B cell (primary cell): ENCODE results near the gene PTGDR2. TPM values are rescaled to one million over a fixed set of nuclear protein-coding genes. Genes with fewer than 3 reads are reported as not detected.

Experiments used
- ATAC-seq: fragments of 200-7000 bp; cut with Tn5 transposase; one replicate; pipeline ENCODE4 v1.10.0; 2021; ENCODE audit warnings: low read depth, mild to moderate bottlenecking, moderate number of reproducible peaks, moderate library complexity
- CTCF ChIA-PET: fragments of 350-600 bp; sonication (Branson Sonifier 250); formaldehyde crosslinking; loops from one replicate; lab custom pipeline; 2021; ENCODE audit warnings: antibody characterized with exemption, inconsistent platforms; lab: Charles Lee
- POLR2A ChIA-PET: fragments of 350-600 bp; sonication (Branson Sonifier 250); formaldehyde crosslinking; loops from one replicate; lab custom pipeline; 2021; ENCODE audit warnings: antibody characterized with exemption; lab: Charles Lee
- DNase-seq: peaks from one replicate; pipeline ENCODE4 v3.0.0; 2013
- H2AFZ ChIP-seq: 2 replicates; pipeline ENCODE4 v1.6.1; 2012; ENCODE audit warnings: mild to moderate bottlenecking, low read depth, low read length; ENCODE audit not compliant: insufficient read depth, poor library complexity, severe bottlenecking
- H3K27ac ChIP-seq, 2 donors: 1 replicate in 1 of 2; 2 replicates in 1 of 2; pipeline ENCODE4 v1.5.1; 2012 to 2013; ENCODE audit warnings: low read length in 2 of 2, mild to moderate bottlenecking in 2 of 2, moderate library complexity in 1 of 2
- H3K27me3 ChIP-seq, 4 experiments: fragments of 200-600 bp in 1 of 4; sonication (generic) in 1 of 4; replicated peaks in 1 of 4; 1 replicate in 2 of 4; 2 replicates in 2 of 4; pipeline versions ENCODE4 v1.6.1 to v1.7.0; 2013 to 2016; ENCODE audit warnings: low read length in 3 of 4, mild to moderate bottlenecking in 2 of 4, mixed read lengths in 1 of 4, moderate library complexity in 1 of 4; ENCODE audit not compliant: insufficient read depth in 4 of 4, control insufficient read depth in 3 of 4; ENCODE audit errors: control extremely low read depth in 1 of 4
- H3K36me3 ChIP-seq, 2 experiments: replicated peaks in 1 of 2; 1 replicate in 1 of 2; 2 replicates in 1 of 2; pipeline versions ENCODE4 v1.6.1 to v1.7.1; 2013; ENCODE audit warnings: low read length in 1 of 2; ENCODE audit not compliant: insufficient read depth in 2 of 2, control insufficient read depth in 1 of 2; ENCODE audit errors: control extremely low read depth in 1 of 2, extremely low read depth in 1 of 2
- H3K4me1 ChIP-seq, 2 donors: fragments of 200-600 bp in 1 of 2; sonication (generic) in 1 of 2; 1 replicate in 1 of 2; 2 replicates in 1 of 2; pipeline versions ENCODE4 v1.5.1 to v1.6.1; 2013 to 2017; ENCODE audit warnings: low read length in 2 of 2; ENCODE audit not compliant: control insufficient read depth in 2 of 2, insufficient read depth in 2 of 2
- H3K4me2 ChIP-seq: replicated peaks from 2 replicates; pipeline ENCODE3; 2012; ENCODE audit warnings: mild to moderate bottlenecking, low read depth, low read length; ENCODE audit not compliant: poor library complexity, severe bottlenecking
- H3K4me3 ChIP-seq, 5 experiments: fragments of 200-600 bp in 1 of 5; sonication (generic) in 1 of 5; 1 replicate in 3 of 5; 2 replicates in 2 of 5; pipeline versions ENCODE4 v1.5.1 to v1.7.0; 2011 to 2016; ENCODE audit warnings: low read length in 4 of 5, mild to moderate bottlenecking in 4 of 5, low read depth in 2 of 5, control low read depth in 1 of 5, moderate library complexity in 1 of 5; ENCODE audit not compliant: insufficient read depth in 1 of 5; ENCODE audit errors: control extremely low read depth in 1 of 5, extremely low read depth in 1 of 5
- H3K79me2 ChIP-seq: fragments of 200-600 bp; sonication (generic); one replicate; pipeline ENCODE4 v1.6.0; 2016; ENCODE audit warnings: low read length; ENCODE audit not compliant: control insufficient read depth, insufficient read depth
- H3K9ac ChIP-seq: fragments of 200-600 bp; sonication (generic); 2 replicates; pipeline ENCODE4 v1.6.1; 2017; ENCODE audit warnings: mild to moderate bottlenecking, low read length, moderate library complexity
- H3K9me3 ChIP-seq, 3 donors: one replicate each; pipeline versions ENCODE4 v1.6.1 to v1.7.1; 2013; ENCODE audit warnings: low read length in 2 of 3; ENCODE audit not compliant: control insufficient read depth in 2 of 3, insufficient read depth in 1 of 3; ENCODE audit errors: control extremely low read depth in 1 of 3
- H4K20me1 ChIP-seq: 2 replicates; pipeline ENCODE4 v1.6.0; 2012; ENCODE audit warnings: mild to moderate bottlenecking, low read length; ENCODE audit not compliant: insufficient read depth, control insufficient read depth, poor library complexity, severe bottlenecking
- H3K27ac Mint-ChIP-seq: one replicate; pipeline ENCODE4 v1.8.0; 2021; ENCODE audit warnings: mixed read lengths
- H3K27me3 Mint-ChIP-seq: one replicate; pipeline ENCODE4 v1.8.0; 2021; ENCODE audit warnings: mixed read lengths
- H3K4me1 Mint-ChIP-seq: one replicate; pipeline ENCODE4 v1.8.0; 2021; ENCODE audit warnings: mixed read lengths
- H3K4me3 Mint-ChIP-seq: one replicate; pipeline ENCODE4 v1.8.0; 2021; ENCODE audit warnings: mixed read lengths
- H3K9me3 Mint-ChIP-seq: one replicate; pipeline ENCODE4 v1.8.0; 2022; ENCODE audit warnings: mixed read lengths; ENCODE audit not compliant: insufficient read depth
- EZH2 ChIP-seq: IDR thresholded peaks from 2 replicates; pipeline ENCODE4 v1.6.1; 2012; ENCODE audit warnings: borderline replicate concordance, low read depth, mild to moderate bottlenecking, moderate library complexity, low read length; ENCODE audit not compliant: insufficient read depth, poor library complexity, severe bottlenecking
- WGBS: methylation state at CpG from one replicate; pipeline ENCODE4 v1.1.5; 2013; ENCODE audit warnings: missing lambda C conversion rate; ENCODE audit not compliant: insufficient coverage; 5-methylcytosine and 5-hydroxymethylcytosine counted together
- intact Hi-C: fragments of 100-400 bp; cut with micrococcal nuclease; formaldehyde crosslinking; loops from one replicate; pipeline ENCODE4 v1.10.0; 2022
- polyA plus RNA-seq: library from polyadenylated mRNA; depleted of rRNA; stranded (reverse); fragments of >200 nt; gene quantifications from 2 replicates; pipeline ENCODE4 v1.2.3, GENCODE V29; 2012
- total RNA-seq, 2 donors: library from RNA; stranded (reverse); fragments of 120-200 nt in 1 of 2; gene quantifications; 1 replicate in 1 of 2; 2 replicates in 1 of 2; pipeline versions ENCODE4 v1.2.3 to v1.2.4, GENCODE V29; 2013 to 2022
- TF ChIP-seq, protein P1 (sequence below): fragments of 200-600 bp; IDR thresholded peaks from one replicate; pipeline ENCODE4 v1.8.0; 2022; ENCODE audit warnings: antibody characterized with exemption, mild to moderate bottlenecking

Gene PTGDR2
- total and polyA plus RNA-seq, 2 donors (not counting 1 experiment from before 2014, with no cell fraction given): 0.03 TPM; not detected in 1

DNA sequence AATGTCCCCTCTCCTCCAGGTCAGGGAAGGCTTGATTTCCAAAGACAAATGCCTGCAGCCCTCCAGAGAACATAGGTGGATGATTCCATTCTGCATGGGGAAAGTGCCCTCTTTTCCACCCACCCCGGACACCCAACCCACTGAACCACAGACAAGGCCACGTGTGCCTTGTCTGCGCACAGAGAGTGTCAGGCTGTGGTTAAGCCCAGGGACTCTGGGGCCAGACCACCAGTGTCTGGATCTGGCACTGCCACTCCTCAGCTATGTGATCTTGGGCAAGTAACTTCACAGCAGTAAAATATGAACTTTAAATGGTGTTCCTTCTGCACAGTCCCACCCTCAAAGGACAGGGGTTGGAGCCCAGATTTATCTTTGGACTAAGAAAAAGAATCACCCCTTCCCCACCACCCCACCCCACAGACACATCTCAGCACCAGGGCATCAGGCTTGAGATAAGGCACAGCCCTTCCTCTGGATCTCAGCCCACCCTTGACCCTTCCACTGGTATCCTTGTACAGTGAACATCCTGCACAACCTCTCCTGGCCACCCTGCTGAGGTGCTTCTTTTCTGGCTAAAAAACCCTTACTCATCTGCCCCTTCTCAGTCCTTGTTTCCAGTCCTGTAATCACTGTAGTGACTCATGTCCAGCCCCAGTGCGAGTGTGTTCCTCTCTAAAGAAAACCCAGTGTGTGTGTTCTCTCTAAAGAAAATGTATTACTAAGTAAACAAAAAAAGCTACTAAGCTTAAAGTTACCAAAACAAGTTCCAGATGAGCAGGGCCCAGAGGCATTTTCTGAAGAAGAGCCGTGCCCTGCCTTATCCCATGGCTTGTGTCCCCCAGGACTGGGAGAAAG is 1.9 kb upstream of the PTGDR2 start:
- Histone ChIP-seq H4K20me1 (no peaks in the 10 kb centered on the region), H3K4me2 (no peak overlapping the region), H3K27me3 (peaks cover 0 to 3% (median 0%) of the 10 kb centered on the region in 4 experiments), H3K27ac (no peak overlapping the region), H3K36me3 (no peaks in the 10 kb centered on the region), H3K79me2 (no peaks in the 10 kb centered on the region), H2AFZ (no peak overlapping the region), H3K9me3 (no peaks in the 10 kb centered on the region), H3K9ac (no peak overlapping the region), H3K4me1 (peaks cover 4 to 7% of the 10 kb centered on the region in 2 donors), H3K4me3 (no peak overlapping the region)
- Mint-ChIP-seq H3K27ac (no peak overlapping the region), H3K4me3 (no peak overlapping the region), H3K4me1 (peaks cover 9% of the 10 kb centered on the region), H3K27me3 (no peaks in the 10 kb centered on the region), H3K9me3 (no peaks in the 10 kb centered on the region)
- intact Hi-C loops: no loop called here
- no peak for TF ChIP-seq EZH2
- TF ChIP-seq, protein P1, sequence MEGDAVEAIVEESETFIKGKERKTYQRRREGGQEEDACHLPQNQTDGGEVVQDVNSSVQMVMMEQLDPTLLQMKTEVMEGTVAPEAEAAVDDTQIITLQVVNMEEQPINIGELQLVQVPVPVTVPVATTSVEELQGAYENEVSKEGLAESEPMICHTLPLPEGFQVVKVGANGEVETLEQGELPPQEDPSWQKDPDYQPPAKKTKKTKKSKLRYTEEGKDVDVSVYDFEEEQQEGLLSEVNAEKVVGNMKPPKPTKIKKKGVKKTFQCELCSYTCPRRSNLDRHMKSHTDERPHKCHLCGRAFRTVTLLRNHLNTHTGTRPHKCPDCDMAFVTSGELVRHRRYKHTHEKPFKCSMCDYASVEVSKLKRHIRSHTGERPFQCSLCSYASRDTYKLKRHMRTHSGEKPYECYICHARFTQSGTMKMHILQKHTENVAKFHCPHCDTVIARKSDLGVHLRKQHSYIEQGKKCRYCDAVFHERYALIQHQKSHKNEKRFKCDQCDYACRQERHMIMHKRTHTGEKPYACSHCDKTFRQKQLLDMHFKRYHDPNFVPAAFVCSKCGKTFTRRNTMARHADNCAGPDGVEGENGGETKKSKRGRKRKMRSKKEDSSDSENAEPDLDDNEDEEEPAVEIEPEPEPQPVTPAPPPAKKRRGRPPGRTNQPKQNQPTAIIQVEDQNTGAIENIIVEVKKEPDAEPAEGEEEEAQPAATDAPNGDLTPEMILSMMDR: no peak
- no peak for ATAC-seq
- CTCF ChIA-PET: no interaction called here
- WGBS: 54% methylated on average over 3 of the region's 5 CpGs
- no peak for DNase-seq
- POLR2A ChIA-PET: no interaction called here
